ENCODE measurements around the gene RSPRY1. TPM values are rescaled to one million over a fixed set of nuclear protein-coding genes. Genes with fewer than 3 reads are reported as not detected.

RSPRY1 gene
- total RNA-seq, 1 donor from 2014 or later = 38.9 TPM

DNA sequence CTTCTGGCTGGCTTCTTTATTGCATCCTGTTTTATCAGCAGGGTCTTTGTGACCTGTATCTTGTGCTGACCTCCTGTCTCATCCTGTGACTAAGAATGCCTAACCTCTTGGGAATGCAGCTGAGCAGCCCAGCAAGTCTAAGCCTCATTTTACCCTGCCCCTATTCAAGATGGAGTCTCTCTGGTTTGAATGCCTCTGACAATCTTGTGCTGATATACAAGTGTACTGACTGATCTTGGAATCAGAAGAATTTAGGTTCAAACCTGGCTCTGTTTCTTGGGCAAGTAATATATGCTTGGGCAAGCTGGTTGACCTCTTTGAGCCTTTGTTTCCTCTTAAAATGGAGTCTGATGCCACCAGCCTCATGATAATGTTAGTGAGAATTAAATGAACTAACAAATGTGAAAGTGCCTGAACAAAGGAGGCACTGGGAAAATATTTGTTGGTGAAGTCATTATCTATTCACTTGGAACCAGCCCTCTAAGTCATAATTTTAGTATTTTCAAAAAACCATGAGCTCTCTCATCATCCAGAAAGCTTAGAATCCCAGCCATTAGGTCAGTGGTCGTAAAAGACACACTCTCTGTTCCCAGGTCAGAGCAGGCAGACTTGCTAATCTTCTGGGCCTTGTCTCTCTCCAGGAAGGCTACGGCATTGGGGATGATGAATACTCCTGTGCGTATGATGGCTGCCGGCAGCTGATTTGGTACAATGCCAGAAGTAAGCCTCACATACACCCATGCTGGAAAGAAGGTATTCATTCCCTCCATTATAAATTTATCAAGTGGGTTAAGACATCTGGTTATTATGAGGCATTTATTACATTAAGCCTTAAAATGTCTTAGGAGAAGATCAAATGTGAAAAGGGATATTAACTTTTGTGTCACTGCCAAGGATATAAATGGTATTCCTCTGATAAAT is 40.8 kb downstream of the RSPRY1 start:
- DNase-seq (ENCODE audit: low spot score) = no peak
- Mint-ChIP-seq H3K27ac (ENCODE audit: unreplicated experiment) (no peak overlapping the region), H3K4me3 (ENCODE audit: unreplicated experiment) (no peak overlapping the region), H3K9me3 (ENCODE audit: low read depth) (no peaks in the 10 kb centered on the region), H3K27me3 (ENCODE audit: low read depth) (no peaks in the 10 kb centered on the region), H3K36me3 (ENCODE audit: low read depth) (peaks cover 36% of the 10 kb centered on the region), H3K4me1 (ENCODE audit: low read depth) (no peaks in the 10 kb centered on the region)
- TF ChIP-seq, protein P1, sequence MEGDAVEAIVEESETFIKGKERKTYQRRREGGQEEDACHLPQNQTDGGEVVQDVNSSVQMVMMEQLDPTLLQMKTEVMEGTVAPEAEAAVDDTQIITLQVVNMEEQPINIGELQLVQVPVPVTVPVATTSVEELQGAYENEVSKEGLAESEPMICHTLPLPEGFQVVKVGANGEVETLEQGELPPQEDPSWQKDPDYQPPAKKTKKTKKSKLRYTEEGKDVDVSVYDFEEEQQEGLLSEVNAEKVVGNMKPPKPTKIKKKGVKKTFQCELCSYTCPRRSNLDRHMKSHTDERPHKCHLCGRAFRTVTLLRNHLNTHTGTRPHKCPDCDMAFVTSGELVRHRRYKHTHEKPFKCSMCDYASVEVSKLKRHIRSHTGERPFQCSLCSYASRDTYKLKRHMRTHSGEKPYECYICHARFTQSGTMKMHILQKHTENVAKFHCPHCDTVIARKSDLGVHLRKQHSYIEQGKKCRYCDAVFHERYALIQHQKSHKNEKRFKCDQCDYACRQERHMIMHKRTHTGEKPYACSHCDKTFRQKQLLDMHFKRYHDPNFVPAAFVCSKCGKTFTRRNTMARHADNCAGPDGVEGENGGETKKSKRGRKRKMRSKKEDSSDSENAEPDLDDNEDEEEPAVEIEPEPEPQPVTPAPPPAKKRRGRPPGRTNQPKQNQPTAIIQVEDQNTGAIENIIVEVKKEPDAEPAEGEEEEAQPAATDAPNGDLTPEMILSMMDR (IDR thresholded peaks at IDR 0.05) = no peak

DNA sequence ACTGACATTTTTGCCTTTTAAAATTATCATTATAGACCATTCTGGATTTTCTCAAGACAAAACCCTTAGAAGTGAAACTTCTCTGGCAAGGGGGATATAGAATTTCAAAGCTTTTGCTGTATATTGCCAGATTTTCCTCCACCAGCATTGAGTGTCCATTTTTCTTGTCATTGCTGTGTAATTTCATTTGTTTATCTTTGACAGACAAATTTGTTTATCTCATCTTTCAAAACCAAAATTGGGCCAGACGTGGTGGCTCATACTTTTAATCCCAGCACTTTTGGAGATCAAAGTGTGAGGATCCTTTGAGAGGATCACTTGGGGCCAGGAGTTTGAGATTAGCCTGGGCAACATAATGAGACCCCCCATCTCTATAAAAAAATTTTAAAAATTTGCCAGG is 43.0 kb downstream of the RSPRY1 start:
- H3K27ac Mint-ChIP-seq (ENCODE audit: unreplicated experiment) = no peak overlapping the region
- no peak for DNase-seq (ENCODE audit: low spot score)
- no peak overlapping the region for H3K4me3 Mint-ChIP-seq (ENCODE audit: unreplicated experiment)
- H3K9me3 Mint-ChIP-seq (ENCODE audit: low read depth) = no peaks in the 10 kb centered on the region
- H3K4me1 Mint-ChIP-seq (ENCODE audit: low read depth) = no peaks in the 10 kb centered on the region
- TF ChIP-seq, protein P1 (IDR thresholded peaks at IDR 0.05) = no peak
- peaks cover 34% of the 10 kb centered on the region for H3K36me3 Mint-ChIP-seq (ENCODE audit: low read depth)
- no peaks in the 10 kb centered on the region for H3K27me3 Mint-ChIP-seq (ENCODE audit: low read depth)

DNA sequence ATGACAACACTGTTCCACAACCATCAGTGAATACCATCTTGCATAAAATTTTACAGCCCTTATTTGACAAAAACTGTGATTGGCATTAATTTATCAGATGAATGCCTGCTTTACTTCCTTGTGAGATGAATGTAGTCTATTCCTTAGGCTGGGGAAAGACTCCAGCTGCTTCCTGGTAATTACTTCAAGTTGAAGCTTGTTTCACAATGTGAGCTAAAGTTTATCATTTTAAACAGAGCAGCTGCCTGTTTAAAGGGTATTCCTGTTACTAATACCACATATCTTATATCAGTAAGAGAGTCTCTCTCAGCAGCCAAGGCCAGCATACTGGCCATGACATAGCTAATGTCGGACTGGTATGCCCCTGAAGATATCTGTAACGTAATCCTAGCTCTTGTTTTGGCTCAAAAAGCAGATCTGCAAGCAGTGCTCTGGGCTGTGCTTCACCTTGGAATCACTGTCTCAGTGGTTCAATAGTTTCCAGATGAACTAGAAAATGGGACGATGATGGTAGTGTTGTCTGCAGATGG is 45.8 kb downstream of the RSPRY1 start:
- Mint-ChIP-seq H3K9me3 (ENCODE audit: low read depth) (no peaks in the 10 kb centered on the region), H3K36me3 (ENCODE audit: low read depth) (peaks cover 39% of the 10 kb centered on the region), H3K4me1 (ENCODE audit: low read depth) (no peaks in the 10 kb centered on the region), H3K4me3 (ENCODE audit: unreplicated experiment) (no peak overlapping the region), H3K27ac (ENCODE audit: unreplicated experiment) (no peak overlapping the region), H3K27me3 (ENCODE audit: low read depth) (no peaks in the 10 kb centered on the region)
- no peak for DNase-seq (ENCODE audit: low spot score)
- TF ChIP-seq, protein P1 (IDR thresholded peaks at IDR 0.05) = no peak

DNA sequence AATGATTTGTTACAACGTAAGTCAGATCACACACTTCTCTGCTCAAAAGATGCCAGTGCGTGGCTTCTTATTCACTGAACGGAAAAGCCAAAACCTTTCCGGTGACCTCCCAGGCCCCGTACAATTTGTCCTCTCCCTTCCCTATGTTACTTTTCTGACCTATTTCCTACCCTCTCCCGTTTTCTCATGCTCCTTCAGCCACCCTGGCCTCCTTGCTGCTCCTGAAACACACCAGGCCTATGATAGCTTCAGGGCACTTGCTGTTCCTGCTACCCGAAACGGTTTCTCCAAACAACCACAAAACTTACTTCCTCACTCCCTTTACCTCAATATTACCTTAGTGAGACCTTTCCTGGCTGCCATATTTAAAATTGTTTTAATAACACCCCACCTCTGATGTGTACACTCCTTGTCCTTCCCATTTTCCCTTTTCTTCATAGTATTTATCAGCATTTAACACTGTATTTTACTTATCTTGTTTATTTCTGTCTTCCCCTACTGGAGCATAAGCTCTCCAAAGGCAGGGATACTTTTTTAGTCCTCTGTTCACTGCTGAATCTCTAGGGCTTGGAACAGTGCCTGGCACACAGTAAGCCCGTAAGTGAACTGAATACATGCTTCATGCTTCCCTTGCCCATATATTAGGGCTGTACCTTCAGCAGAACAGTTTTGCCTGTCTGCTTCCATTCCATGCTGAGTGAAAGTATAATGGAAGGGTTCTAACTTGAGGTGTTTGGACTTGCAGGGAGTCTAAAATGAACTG is 48.0 kb downstream of the RSPRY1 start:
- Mint-ChIP-seq H3K4me3 (ENCODE audit: unreplicated experiment) (no peak overlapping the region), H3K27me3 (ENCODE audit: low read depth) (no peaks in the 10 kb centered on the region), H3K36me3 (ENCODE audit: low read depth) (peaks cover 35% of the 10 kb centered on the region), H3K9me3 (ENCODE audit: low read depth) (no peaks in the 10 kb centered on the region), H3K4me1 (ENCODE audit: low read depth) (no peaks in the 10 kb centered on the region), H3K27ac (ENCODE audit: unreplicated experiment) (no peak overlapping the region)
- no peak for DNase-seq (ENCODE audit: low spot score)
- TF ChIP-seq, protein P1 (IDR thresholded peaks at IDR 0.05) = no peak

DNA sequence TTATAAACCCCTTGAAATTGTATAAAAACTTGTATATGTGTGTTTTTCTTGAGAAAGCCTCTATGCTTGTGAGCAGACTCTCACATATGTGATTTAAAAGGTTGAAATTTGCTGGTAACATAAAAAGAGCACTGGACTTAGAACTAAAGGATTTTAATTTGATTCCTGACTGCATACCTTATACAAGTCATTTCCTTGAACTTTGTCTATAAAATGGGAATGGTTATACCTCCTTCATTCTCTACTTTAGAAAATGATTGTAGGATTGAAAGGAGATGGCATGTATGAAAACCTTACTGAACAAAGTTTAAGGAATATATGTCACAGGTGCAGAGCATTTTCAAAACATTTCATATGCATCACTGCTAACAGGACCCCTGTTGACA is 48.6 kb downstream of the RSPRY1 start:
- peaks cover 38% of the 10 kb centered on the region for H3K36me3 Mint-ChIP-seq (ENCODE audit: low read depth)

More for the DNA sequence above, 48.6 kb downstream of the RSPRY1 start:
- TF ChIP-seq, protein P1 (IDR thresholded peaks at IDR 0.05) = no peak
- Mint-ChIP-seq H3K4me1 (ENCODE audit: low read depth) (no peaks in the 10 kb centered on the region), H3K4me3 (ENCODE audit: unreplicated experiment) (no peak overlapping the region), H3K9me3 (ENCODE audit: low read depth) (no peaks in the 10 kb centered on the region), H3K27me3 (ENCODE audit: low read depth) (no peaks in the 10 kb centered on the region), H3K27ac (ENCODE audit: unreplicated experiment) (no peak overlapping the region)
- no peak for DNase-seq (ENCODE audit: low spot score)

Data from chondrocyte (in vitro differentiated cells).